DMS79 (cell line): ENCODE data around the gene ADAMTS15.

Experiments used
- DNase-seq: peaks from one replicate; lab custom pipeline; 2025; lab: John Stamatoyannopoulos, UW

ADAMTS15 gene, protein sequence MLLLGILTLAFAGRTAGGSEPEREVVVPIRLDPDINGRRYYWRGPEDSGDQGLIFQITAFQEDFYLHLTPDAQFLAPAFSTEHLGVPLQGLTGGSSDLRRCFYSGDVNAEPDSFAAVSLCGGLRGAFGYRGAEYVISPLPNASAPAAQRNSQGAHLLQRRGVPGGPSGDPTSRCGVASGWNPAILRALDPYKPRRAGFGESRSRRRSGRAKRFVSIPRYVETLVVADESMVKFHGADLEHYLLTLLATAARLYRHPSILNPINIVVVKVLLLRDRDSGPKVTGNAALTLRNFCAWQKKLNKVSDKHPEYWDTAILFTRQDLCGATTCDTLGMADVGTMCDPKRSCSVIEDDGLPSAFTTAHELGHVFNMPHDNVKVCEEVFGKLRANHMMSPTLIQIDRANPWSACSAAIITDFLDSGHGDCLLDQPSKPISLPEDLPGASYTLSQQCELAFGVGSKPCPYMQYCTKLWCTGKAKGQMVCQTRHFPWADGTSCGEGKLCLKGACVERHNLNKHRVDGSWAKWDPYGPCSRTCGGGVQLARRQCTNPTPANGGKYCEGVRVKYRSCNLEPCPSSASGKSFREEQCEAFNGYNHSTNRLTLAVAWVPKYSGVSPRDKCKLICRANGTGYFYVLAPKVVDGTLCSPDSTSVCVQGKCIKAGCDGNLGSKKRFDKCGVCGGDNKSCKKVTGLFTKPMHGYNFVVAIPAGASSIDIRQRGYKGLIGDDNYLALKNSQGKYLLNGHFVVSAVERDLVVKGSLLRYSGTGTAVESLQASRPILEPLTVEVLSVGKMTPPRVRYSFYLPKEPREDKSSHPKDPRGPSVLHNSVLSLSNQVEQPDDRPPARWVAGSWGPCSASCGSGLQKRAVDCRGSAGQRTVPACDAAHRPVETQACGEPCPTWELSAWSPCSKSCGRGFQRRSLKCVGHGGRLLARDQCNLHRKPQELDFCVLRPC

DNA sequence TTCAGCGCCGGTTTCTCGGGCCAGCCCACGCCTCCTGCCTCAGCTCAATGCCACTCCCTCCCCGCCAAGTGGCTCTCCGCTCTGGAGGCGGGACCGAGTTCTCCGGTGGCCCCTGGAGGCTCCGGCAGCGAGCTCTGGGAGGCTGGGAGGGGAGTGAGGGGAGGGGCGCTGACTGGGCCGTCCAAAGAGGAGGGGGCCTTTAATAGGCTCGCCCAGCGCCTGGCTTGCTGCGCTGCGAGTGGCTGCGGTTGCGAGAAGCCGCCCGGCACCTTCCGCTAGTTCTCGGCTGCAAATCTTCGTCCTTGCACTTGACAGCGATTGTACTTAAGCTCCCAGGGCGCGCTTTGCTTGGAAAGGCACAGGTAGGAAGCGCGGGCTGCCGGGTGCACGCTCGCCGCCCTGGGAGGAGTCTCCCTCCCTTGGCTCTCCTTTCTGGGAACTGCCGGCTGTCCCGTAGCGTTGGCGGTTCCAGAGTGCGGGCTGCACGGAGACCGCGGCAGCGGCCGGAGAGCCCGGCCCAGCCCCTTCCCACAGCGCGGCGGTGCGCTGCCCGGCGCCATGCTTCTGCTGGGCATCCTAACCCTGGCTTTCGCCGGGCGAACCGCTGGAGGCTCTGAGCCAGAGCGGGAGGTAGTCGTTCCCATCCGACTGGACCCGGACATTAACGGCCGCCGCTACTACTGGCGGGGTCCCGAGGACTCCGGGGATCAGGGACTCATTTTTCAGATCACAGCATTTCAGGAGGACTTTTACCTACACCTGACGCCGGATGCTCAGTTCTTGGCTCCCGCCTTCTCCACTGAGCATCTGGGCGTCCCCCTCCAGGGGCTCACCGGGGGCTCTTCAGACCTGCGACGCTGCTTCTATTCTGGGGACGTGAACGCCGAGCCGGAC lies at the start of gene ADAMTS15:
TSS of gene ADAMTS15 (plus strand) at position 230 of the 894 bp plus-strand sequence. CDS start at position 559, 329 bp downstream.
- DNase-seq = peak; percentile 87

DNA sequence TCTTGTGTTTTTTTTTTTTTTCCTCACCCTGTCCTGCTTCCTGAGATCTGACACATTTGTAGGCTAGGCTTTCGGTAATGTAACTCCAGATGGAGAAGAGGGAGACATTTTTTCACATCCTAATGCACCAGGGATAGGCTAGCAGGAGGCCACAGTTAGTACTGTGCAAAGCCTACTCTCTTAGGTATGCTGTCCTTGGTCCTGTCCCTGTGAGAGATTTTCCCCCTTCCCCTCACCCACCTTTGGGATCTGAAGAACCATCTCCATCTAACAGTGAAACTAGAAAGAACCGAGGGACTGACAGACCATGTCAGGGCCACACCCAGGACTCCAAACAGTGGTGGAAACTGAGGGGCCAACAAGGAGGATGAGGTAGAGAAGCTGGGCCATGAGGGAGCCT lies 49.2 kb upstream of the ADAMTS15 start:
- DNase-seq = no peak

DNA sequence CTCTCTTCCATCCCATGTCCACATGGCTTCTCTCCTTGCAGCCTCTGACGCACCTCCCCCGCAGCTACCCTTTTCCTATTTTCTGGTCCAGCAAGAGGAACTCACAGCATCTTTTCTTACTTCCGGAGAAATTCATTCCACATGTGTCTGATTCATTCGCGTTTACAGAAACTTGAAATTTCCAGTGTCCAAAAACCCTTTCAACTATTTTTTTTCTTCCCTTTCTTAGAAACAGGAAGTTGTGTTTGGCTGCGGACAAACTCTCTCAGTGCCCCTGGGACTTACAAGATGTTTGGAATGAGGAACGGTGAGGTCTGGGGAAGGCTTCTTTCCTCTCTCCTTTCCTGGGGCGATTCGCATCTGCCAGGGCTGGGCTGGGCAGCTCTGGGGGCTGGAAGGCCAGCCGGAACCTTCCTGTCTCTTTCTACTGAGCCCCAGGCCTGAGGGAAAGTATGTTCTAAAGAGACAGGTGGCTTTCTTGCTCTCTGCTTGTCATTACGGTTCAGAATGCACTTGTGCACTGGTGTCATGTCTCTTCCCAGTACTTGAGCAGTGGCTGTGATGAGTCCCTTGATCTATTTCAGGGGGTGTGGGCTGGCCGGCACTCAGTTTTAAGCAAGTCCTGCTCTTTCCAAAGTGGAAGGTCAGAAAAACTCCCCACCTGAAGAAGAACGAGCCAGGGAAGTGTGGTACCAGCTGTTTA lies 47.5 kb upstream of the ADAMTS15 start:
- DNase-seq = no peak

DNA sequence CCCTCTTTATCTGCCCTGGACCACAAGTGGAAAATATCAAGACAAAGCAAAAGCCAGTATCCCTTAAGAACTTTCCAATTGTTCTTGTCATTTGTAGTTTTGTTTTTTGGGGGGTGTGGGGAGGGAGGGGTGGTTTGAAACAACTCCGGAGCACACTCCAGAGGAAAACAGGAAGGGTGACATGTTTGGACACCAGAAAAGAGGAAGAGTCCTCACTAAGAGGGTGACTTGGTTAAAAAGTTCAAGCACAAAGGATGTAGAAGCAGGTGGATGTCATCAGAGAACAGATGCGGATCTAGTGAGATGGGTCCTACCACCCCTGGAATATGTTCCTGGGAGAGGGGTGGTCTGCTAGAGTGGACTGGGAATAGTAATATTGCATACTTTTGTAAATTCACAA lies 45.9 kb upstream of the ADAMTS15 start:
- DNase-seq = no peak

DNA sequence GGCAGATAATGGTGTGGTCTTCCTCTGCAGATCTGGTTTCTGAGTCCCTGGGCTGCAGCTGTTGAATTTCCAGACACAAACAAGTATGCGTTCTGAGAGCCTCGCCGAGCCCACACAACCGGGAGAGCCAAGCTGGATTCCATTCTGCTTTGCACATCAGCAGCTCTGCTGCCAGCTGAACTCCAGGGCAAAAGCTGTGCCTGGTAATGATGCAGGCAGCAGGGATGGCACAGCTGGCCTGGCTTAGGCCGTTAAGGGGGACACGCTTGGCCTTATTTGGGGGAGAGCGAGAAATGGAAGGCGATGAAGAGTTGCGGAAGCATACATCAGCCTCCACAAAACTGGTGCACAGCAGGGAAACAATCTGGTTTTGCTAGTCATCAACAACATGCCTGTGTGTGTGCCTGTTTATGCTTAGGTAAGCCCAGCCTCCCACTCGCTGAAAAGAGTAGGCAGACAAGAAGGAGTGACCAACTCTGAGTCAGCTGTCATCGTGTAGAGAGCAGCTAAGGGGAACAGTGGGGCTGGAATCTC lies 45.1 kb upstream of the ADAMTS15 start:
- no peak for DNase-seq

DNA sequence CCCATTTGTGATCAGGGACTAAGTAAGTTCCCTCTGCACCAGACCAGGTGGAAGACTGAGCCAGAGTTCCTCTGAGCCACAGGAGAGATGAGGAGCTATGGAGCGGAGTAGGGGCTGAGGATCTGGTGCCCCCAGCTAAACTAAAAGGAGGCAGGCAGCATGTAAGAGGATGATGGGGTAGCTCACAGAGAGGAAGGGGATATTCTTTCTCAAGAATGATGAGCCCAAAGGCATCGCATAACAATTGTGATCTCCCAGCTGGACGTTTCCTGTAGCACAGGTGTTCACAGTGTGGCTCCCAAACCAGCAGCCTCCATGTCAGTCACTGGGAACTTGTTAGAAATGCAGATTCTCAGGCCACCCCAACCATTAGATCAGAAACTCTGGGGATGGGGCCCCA lies 44.5 kb upstream of the ADAMTS15 start:
- DNase-seq = no peak

DNA sequence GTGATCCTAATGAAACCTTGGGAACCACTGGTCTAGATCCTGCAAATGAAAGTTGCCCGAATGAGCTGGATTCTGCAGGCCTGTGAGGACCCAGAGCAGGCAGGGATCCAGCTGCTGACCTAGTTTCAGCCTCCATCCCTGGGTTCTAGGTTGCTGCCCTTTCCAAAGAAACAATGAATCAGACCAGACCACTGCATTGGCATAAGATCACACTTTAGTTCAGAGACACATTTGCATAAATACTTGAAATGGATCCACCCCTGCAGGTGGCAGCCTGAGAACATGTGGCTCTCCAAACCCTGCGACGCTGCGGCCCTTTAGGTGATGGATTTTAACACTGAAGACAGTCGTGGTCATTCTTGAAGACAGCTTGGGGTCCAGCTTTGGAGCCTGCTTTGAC lies 43.7 kb upstream of the ADAMTS15 start:
- no peak for DNase-seq

DNA sequence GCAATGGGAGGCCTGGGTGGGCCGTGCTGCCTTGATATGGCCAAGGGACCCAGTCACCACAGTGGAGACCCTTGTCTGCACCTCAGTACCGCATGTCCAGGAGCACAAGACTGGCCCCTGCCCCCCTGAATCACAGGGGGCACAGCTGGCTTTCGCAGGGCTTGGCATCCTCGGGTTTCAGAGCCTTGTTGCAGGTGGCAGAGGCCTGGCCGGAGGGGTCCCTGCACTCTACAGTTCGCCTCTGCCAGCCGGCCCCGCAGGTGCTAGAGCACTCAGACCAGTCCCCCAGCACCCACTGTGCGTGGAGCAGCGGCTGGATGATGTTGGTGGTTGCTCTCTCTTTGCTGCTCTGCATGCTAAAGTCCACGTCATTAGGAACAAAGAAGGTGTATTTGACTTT lies 43.0 kb upstream of the ADAMTS15 start:
- no peak for DNase-seq

DNA sequence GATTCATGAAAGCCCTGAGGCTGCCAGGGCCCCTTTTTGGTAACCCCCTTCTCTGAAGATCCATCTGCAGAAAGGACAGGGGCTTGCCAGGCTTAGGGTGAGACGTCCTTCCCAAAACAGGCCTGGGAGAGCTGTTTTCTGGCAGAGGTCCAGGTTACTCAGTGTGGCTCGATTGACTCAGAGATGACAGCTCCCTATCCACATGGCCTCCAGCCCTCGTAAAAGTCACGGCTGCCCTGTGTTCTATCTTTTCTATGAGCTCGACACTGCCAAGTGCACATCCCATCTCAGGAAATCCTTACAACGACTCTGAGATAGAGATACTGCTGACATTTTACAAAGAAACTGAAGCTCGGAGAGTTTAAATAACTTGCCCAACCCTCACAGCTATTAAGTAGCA lies 40.5 kb upstream of the ADAMTS15 start:
- DNase-seq = no peak

DNA sequence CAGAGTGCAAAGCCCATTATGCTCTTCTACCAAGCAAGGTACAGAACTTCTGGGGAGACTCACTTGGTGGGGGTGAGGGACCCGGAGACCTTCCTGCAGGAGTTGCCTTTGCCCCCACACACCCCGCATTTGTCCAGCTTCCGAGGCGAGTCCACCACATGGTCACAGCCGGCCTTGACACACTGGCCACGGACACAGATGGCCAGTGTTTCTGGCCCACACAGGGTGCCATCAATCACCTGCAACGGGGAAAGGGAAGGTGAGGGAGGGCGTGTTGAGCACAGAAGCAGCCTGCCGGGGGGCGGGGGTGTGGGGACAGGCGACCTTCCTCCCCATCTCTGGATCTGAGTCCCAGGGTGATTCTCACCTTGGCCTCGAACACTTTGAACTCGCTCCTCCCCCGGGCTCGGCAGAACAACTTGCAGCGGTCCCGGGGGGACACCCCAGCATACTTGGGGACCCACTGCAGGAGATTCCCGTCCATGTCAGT lies 40.0 kb upstream of the ADAMTS15 start:
- DNase-seq = no peak

DNA sequence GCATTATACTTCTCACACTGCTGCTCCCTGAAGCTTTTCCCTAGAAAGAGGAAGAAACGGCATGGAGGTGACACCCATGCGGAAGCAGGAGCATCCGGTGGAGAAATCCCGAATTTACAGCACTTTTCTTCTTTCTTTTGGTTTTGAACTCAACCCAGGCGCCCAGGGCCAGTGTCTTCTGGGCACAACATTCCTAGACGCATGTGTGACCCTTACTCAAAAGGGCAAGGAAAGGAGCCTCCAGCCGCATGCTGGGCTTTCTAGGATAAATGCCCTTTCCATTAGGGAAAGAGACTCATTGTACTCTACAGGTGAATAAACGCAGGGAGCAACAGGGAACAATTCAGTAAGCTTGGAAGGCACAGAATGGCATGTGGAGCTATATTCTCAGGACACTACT lies 39.5 kb upstream of the ADAMTS15 start:
- DNase-seq = no peak

DNA sequence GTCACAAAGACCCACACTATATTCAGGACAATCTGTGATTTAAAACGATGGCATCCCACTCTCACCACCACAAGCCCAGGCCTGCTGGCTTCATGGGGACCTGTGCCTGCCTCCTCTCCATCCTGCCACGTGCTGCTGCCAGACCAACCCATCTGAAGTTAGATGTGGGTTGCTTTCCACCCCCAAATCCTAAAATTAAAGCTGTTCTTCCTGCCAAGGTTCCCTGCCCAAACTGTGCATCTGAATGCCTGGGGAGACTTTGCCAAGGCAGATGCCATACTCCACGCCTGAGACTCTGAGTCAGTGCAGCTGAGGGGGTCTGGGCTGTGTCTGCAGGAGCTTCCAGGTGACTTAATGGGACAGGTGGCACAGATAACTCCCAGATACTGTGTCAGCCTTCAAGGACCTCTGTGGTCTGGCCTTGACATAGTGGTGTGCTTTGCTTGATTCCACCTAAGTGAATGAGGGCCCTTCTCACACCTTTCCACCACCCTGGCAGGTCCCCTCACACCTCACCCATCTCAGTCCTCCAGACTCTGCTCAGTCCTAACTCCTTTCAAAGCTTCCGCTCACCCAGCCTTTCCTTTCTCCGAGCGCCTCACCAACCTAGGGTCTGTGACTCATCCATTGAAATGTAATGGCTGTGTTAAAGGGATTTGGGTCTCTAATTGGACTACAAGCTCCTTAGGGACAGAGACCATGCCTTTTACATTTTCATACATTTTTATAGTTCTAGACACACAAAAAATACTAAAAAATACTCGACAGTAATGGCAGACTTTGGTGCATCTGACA lies 38.7 kb upstream of the ADAMTS15 start:
- no peak for DNase-seq

DNA sequence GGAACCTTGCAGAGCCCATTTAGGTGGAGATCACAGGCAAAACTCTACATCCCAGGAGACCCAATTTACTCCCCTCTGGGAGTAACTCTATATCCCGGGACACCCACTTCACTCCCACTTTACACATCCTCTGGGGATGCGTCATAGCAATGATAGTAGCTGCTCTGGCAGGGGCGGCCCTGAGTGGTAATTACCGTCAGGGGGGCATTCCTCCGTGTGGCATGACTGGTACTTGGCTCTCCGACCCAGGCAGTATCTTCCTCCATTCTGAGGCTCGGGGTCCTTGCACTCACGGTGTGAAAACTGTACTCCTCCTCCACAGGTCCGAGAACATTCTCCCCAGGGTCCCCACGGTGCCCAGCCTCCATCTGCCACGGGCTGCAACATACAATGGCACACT lies 37.2 kb upstream of the ADAMTS15 start:
- no peak for DNase-seq

DNA sequence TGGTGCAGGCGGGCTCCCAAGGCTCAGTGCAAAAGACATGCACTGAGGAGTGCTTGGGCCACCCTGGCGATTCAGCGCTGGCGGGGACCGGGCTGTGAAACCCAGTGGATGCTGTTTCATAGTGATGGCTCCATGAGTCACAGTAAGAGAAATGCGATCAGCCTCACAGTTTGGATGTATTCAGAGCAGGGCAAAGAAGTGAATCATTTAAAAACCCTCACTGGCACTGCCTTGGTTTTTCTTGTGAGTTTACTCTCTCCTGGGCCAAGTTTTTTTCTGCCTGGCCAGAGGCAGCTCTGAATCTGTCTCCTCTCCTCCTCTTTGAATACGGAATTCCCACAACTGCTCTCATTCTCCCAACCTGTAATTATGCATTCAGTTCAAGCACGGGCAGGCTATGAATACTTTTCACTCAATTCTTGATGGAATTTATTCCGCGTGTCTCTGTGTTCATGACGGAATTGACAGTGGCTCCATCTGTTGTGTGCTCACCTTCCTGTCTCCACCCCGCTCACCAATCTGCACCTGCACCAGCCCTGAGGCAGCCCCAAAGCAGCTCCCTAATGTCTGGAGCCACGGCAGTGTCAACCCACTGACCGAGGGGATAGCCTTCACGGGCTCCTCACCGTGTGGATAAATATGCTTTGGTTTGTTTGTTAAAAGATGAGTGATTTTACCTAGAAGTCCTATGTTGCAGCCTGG lies 34.9 kb upstream of the ADAMTS15 start:
- no peak for DNase-seq

DNA sequence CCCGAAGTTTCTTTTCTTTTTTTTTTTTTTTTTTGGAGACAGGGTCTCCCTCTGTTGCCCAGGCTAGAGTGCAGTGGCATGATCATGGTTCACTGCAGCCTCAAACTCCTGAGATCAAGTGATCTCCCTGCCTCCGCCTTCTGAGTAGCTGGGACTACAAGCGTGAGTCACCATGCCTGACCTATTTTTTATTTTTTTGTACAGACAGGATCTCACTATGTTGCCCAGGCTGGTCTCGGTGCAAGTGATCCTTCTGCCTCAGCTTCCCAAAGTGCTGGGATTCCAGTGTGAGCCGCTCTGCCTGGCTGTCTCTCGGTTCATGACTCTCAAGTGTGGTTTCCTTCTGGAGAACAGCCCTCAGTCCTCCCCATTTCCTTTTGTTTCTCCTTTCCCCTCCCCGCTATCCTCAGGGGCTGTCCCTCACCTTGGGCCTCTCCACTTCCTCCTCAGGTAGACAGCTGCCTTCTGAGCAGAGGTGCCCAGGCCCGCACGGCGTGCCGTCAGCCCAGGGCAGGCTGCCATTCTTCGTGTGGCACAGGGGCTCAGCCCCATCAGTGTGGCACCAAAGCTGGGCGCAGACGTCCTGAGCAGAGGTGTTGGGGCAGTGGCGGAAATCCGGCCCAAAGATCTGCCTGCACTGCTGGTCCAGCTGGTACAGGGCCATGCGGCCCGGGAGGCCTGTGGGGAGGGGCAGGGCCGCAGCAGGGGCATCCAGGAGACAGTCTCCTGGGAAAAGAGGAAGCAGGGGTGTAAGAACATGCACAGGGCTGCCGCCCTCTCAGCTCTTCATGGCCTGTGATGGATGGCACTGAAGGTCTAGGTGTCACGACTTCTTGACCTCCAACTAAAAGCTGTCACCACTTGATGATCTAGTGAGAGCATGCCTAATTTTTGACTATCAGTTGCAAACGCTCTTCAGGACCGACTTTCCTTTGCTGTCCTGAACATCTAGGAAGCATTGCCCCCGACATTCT lies 34.1 kb upstream of the ADAMTS15 start:
- no peak for DNase-seq

DNA sequence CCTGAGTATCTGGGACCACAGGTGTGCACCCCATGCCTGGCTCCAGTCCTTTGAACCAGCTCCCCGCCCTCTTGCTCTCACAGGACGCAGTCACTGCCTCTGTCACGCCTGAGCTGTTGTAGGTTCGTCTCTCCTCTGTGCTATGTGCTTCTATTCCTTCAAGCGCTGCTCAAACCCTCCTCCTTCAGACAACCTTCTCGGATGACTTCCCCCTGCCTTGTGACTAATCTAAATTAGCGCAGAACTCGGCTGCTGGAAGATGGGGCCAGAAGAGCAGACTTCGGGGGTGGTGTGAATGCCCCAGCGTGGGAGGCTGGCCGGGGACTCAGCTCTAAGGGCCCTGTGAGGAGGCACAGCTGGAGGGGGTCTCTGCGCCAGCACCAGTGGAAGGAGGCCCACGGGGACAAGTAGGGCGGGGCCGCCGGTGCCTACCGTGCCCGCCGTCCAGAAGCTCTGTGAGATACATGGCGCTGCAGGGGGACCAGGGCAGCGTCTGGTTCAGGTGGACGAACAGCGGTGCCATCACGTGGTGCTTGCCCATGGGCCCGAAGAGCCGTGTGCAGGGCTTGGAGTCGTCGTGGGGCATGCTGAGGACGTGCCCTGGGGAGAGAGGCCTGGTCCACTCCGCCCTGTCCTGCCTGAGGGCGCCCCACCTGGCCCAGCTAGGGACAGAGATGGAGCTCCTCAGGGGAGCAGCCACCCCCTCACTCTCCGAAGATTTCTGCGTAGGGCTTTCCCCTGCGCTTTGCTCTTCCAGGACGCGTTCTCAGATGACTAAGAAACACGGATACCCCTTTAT lies 32.5 kb upstream of the ADAMTS15 start:
- DNase-seq = peak; percentile 54

DNA sequence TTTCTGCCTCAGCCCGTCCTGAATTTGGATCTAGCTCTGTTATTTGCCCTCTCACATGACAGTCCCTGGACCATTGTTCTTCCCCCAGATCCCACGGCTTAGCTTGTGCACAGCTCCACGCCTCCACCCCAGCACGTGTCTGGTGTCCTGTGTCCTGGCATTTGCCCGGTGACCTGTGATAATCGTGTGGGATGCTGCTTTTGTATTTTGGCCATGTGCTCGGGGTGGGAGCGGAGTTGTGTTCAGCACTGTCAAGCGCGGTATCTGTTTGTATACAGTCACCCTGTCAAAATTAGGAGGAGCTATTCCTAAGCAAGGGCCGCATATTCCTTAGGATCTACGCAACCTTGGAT lies 31.9 kb upstream of the ADAMTS15 start:
- DNase-seq = no peak

DNA sequence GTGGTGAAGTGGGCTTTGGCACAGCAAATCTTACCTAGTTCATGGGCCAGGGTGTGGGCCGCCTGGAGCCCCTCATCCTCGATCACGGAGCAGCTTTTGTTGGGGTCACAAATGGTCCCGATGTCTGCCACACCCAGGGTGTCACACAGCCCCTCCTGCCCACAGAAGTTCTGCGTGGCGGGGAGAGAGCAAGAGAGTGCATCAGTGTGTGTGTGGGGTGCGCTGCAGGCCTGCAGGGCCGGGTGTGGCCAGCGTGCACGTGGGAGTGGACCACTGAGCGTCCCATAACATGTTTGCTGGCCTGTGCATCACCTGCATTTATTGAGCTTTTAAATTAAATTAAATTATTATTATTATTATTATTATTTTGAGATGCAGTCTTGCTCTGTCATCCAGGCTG lies 31.5 kb upstream of the ADAMTS15 start:
- no peak for DNase-seq
